ENCODE measurements around the gene CDH16.

Gene CDH16

DNA sequence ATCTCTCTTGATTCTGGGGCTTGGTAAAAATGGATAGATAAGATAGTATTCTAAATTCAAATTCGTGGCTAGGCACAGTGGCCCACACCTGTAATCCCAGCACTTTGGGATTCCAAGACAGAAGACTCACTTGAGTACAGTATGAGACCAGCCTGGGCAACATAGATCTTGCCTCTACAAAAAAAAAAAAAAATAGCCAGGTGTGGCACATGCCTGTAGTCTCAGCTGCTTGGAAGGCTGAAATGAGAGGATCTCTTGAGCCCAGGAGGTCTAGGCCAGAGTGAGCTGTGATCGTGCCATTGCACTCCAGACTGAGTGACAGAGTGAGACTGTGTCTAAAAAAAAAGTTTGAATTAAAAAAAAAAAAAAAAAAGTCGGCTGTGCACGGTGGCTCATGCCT is 29.1 kb downstream of the CDH16 start:
- H2AFZ ChIP-seq (ENCODE audit: low read length), result no peak overlapping the region
- no peaks in the 10 kb centered on the region for H3K9me3 ChIP-seq (ENCODE audit: low read length)
- no peak overlapping the region for H3K27ac ChIP-seq (ENCODE audit: low read depth, low read length, poor library complexity, severe bottlenecking)
- TF ChIP-seq, protein P1, sequence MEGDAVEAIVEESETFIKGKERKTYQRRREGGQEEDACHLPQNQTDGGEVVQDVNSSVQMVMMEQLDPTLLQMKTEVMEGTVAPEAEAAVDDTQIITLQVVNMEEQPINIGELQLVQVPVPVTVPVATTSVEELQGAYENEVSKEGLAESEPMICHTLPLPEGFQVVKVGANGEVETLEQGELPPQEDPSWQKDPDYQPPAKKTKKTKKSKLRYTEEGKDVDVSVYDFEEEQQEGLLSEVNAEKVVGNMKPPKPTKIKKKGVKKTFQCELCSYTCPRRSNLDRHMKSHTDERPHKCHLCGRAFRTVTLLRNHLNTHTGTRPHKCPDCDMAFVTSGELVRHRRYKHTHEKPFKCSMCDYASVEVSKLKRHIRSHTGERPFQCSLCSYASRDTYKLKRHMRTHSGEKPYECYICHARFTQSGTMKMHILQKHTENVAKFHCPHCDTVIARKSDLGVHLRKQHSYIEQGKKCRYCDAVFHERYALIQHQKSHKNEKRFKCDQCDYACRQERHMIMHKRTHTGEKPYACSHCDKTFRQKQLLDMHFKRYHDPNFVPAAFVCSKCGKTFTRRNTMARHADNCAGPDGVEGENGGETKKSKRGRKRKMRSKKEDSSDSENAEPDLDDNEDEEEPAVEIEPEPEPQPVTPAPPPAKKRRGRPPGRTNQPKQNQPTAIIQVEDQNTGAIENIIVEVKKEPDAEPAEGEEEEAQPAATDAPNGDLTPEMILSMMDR (IDR thresholded peaks at IDR 0.05; ENCODE audit: low read length), result no peak
- no peak for TF ChIP-seq EZH2 (IDR thresholded peaks at IDR 0.05; ENCODE audit: borderline replicate concordance, low read length)
- H3K4me2 ChIP-seq (ENCODE audit: low read length), result no peak overlapping the region
- no peaks in the 10 kb centered on the region for H3K9me2 ChIP-seq (ENCODE audit: low read depth, low read length)
- H4K20me1 ChIP-seq (ENCODE audit: insufficient read depth, low read length), result no peaks in the 10 kb centered on the region
- H3K79me2 ChIP-seq (ENCODE audit: insufficient read depth, low read length), result no peaks in the 10 kb centered on the region
- H3K36me3 ChIP-seq (ENCODE audit: insufficient read depth, low read length), result peaks cover 27% of the 10 kb centered on the region
- H3K4me1 ChIP-seq (ENCODE audit: insufficient read depth, low read length, severe bottlenecking), result no peaks in the 10 kb centered on the region
- H3F3A ChIP-seq (ENCODE audit: insufficient read depth, low read length), result no peaks in the 10 kb centered on the region
- H3K27me3 ChIP-seq (ENCODE audit: insufficient read depth, low read length), result no peaks in the 10 kb centered on the region
- no peak overlapping the region for H3K4me3 ChIP-seq (ENCODE audit: low read depth, low read length, poor library complexity, severe bottlenecking)
- H3K9ac ChIP-seq (ENCODE audit: low read length), result no peak overlapping the region

DNA sequence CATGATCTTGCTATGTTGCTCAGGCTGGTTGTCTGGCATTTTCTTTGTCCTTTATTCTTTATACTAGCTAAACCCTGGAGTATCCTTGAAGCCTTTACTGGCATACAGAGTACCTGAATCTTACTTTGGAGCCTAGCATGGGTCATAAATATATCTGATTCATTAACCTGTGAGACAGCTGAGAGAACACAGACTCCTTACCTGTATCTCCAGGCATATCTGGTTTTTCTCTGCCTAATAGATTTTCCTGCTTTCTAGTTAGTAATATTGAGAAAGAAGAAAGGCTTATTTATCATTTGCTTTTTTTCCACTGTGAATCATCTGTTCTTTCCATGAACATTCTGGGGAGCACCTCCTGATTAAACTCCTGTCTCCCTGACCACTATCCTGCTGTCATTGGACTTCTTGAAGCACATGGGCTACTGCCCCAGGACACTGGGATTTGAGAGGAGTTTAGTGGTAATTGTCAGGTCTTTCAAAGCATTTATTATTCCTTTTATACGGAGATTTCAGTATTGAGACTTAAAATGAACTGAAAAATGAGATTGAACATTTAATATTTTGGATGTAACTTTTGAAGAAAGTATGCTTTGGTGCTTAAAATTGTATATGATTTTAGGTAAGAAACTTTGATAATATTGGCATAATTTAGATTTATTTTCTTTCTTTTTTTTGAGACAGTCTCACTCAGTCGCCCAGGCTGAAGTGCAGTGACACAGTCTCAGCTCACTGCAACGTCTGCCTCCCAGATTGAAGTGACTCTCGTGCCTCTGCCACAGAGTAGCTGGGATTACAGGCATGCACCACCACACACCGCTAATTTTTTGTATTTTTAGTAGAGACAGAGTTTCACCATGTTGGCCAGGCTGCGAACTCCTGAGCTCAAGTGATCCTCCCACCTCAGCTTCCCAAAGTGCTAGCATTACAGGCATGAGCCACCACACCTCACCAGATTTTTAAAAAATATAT is 29.8 kb downstream of the CDH16 start:
- Histone ChIP-seq H3K36me3 (ENCODE audit: insufficient read depth, low read length) (peaks cover 33% of the 10 kb centered on the region), H4K20me1 (ENCODE audit: insufficient read depth, low read length) (no peaks in the 10 kb centered on the region), H2AFZ (ENCODE audit: low read length) (no peak overlapping the region), H3K79me2 (ENCODE audit: insufficient read depth, low read length) (no peaks in the 10 kb centered on the region), H3F3A (ENCODE audit: insufficient read depth, low read length) (no peaks in the 10 kb centered on the region), H3K9ac (ENCODE audit: low read length) (no peak overlapping the region), H3K4me1 (ENCODE audit: insufficient read depth, low read length, severe bottlenecking) (no peaks in the 10 kb centered on the region), H3K9me3 (ENCODE audit: low read length) (no peaks in the 10 kb centered on the region), H3K27me3 (ENCODE audit: insufficient read depth, low read length) (no peaks in the 10 kb centered on the region), H3K27ac (ENCODE audit: low read depth, low read length, poor library complexity, severe bottlenecking) (no peak overlapping the region), H3K4me2 (ENCODE audit: low read length) (no peak overlapping the region), H3K9me2 (ENCODE audit: low read depth, low read length) (no peaks in the 10 kb centered on the region), H3K4me3 (ENCODE audit: low read depth, low read length, poor library complexity, severe bottlenecking) (no peak overlapping the region)
- TF ChIP-seq, protein P1 (IDR thresholded peaks at IDR 0.05; ENCODE audit: low read length), result no peak
- no peak for TF ChIP-seq EZH2 (IDR thresholded peaks at IDR 0.05; ENCODE audit: borderline replicate concordance, low read length)

DNA sequence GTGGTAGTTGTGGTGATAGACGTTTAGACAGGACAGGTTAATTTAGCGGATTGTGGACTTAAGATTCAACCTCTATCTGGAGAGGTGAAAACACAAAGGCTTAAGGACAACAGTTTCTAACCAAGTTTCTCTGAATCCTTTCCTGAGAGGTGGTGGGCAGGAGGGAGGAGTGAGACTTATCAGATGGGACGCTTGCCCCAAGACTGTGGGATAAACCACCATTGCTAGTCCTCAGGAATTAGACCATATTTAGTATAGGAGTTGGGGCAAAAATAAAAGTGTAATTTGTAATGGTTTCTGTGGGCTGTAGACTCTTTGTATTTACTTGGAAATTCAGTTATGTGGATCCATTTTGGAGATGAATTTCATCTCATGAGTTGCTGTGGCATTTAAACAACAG is 31.8 kb downstream of the CDH16 start:
- Histone ChIP-seq H3K4me3 (ENCODE audit: low read depth, low read length, poor library complexity, severe bottlenecking) (no peak overlapping the region), H3K4me1 (ENCODE audit: insufficient read depth, low read length, severe bottlenecking) (peaks cover 2% of the 10 kb centered on the region), H3F3A (ENCODE audit: insufficient read depth, low read length) (no peaks in the 10 kb centered on the region), H2AFZ (ENCODE audit: low read length) (no peak overlapping the region), H3K36me3 (ENCODE audit: insufficient read depth, low read length) (peaks cover 33% of the 10 kb centered on the region), H3K4me2 (ENCODE audit: low read length) (no peak overlapping the region), H3K27me3 (ENCODE audit: insufficient read depth, low read length) (no peaks in the 10 kb centered on the region), H3K9me2 (ENCODE audit: low read depth, low read length) (no peaks in the 10 kb centered on the region), H3K79me2 (ENCODE audit: insufficient read depth, low read length) (no peaks in the 10 kb centered on the region), H4K20me1 (ENCODE audit: insufficient read depth, low read length) (no peaks in the 10 kb centered on the region), H3K9me3 (ENCODE audit: low read length) (no peaks in the 10 kb centered on the region), H3K27ac (ENCODE audit: low read depth, low read length, poor library complexity, severe bottlenecking) (no peak overlapping the region), H3K9ac (ENCODE audit: low read length) (no peak overlapping the region)
- TF ChIP-seq EZH2 (IDR thresholded peaks at IDR 0.05; ENCODE audit: borderline replicate concordance, low read length), result no peak
- TF ChIP-seq, protein P1 (IDR thresholded peaks at IDR 0.05; ENCODE audit: low read length), result no peak

Measured in OCI-LY1 (cell line).